H1 (cell line): ENCODE data around the gene SLC39A11. TPM values are rescaled to one million over a fixed set of nuclear protein-coding genes. Genes with fewer than 3 reads are reported as not detected.

Source experiments
- SUZ12 ChIP-seq: fragments of 200-600 bp; sonication (generic); IDR thresholded peaks from 2 replicates; pipeline ENCODE4 v1.6.1; 2012; ENCODE audit warnings: mild to moderate bottlenecking, inconsistent platforms, low read length, moderate library complexity, mixed read lengths
- polyA plus RNA-seq, 7 experiments: library from polyadenylated mRNA; depleted of rRNA in 3 of 7; stranded (reverse) in 5 of 7; unstranded in 2 of 7; fragments of >200 nt in 5 of 7; fragments of 200-250 nt in 2 of 7; gene quantifications; 1 replicate in 5 of 7; 2 replicates in 1 of 7; 4 replicates in 1 of 7; pipeline versions ENCODE4 v1.2.1 to v1.2.3, GENCODE V29; 2011 to 2013; ENCODE audit warnings: missing spikeins in 2 of 7, mixed read lengths in 2 of 7
- total RNA-seq: library from RNA; stranded (reverse); fragmentation: NEBNext Ultra II Directional; extraction: Animal tissue kit (Norgen Biotek cat#: 25700); gene quantifications from 2 replicates; pipeline ENCODE4 v1.2.1, GENCODE V29; 2021

Gene SLC39A11
- total and polyA plus RNA-seq, 2 of the 8 experiments (the other 6 are each of a cell fraction or from before 2014, with no cell fraction given): 12.2 to 19.6 TPM

- TF ChIP-seq SUZ12: no peak
Observed at GRCh38 chr17:72927146-72927545, 165.3 kb downstream of the SLC39A11 start (continued).
